Bronchial epithelial cell (primary cell): ENCODE measurements around the gene FCHO2. TPM values are rescaled to one million over a fixed set of nuclear protein-coding genes. Genes with fewer than 3 reads are reported as not detected.

Experiments
- DNase-seq: peaks from one replicate; pipeline ENCODE4 v3.0.0-alpha.2; 2010; ENCODE audit warnings: low read depth
- FAIRE-seq: peaks from 2 replicates; lab custom pipeline; 2011; peaks lifted over from hg19 to GRCh38; lab: Jason Lieb, UNC
- H3K27me3 ChIP-seq: 2 replicates; pipeline ENCODE4 v1.5.1; 2011; ENCODE audit warnings: low read length; ENCODE audit not compliant: control insufficient read depth, insufficient read depth
- H3K36me3 ChIP-seq: 2 replicates; pipeline ENCODE4 v1.5.1; 2011; ENCODE audit warnings: low read length; ENCODE audit not compliant: control insufficient read depth, insufficient read depth
- H3K4me3 ChIP-seq: 2 replicates; pipeline ENCODE4 v1.5.1; 2011; ENCODE audit warnings: mild to moderate bottlenecking, low read depth, low read length, control low read depth
- CTCF ChIP-seq: IDR thresholded peaks from 2 replicates; pipeline ENCODE4 v1.5.1; 2011; ENCODE audit warnings: mild to moderate bottlenecking, moderate library complexity, low read length, control low read depth, inconsistent platforms; ENCODE audit not compliant: insufficient read depth, severe bottlenecking
- total RNA-seq: library from RNA; depleted of rRNA; stranded (reverse); fragments of >200 nt; gene quantifications from 2 replicates; pipeline ENCODE4 v1.2.1, GENCODE V29; 2014

FCHO2 gene
- total RNA-seq, 1 donor from 2014 or later: 10.5 TPM

- FAIRE-seq (no peak), DNase-seq (no peak)
- no peaks in the 10 kb centered on the region for H3K27me3 ChIP-seq
- no peak for TF ChIP-seq CTCF
- H3K4me3 ChIP-seq: no peak overlapping the region
- no peaks in the 10 kb centered on the region for H3K36me3 ChIP-seq
Observed at GRCh38 chr5:73130811-73131210, 175.0 kb downstream of the FCHO2 start.

GRCh38 chr5:73131711-73132425 is 176.0 kb downstream of the FCHO2 start:
- H3K27me3 ChIP-seq: no peaks in the 10 kb centered on the region
- FAIRE-seq: no peak
- DNase-seq: no peak
- H3K4me3 ChIP-seq: no peak overlapping the region
- no peak for TF ChIP-seq CTCF
- H3K36me3 ChIP-seq: no peaks in the 10 kb centered on the region

- DNase-seq (no peak), FAIRE-seq (no peak)
- H3K4me3 ChIP-seq: no peak overlapping the region
- no peaks in the 10 kb centered on the region for H3K27me3 ChIP-seq
- H3K36me3 ChIP-seq: no peaks in the 10 kb centered on the region
- TF ChIP-seq CTCF: no peak
Observed at GRCh38 chr5:73132759-73133158, 176.9 kb downstream of the FCHO2 start.

- DNase-seq (no peak), FAIRE-seq (no peak)
- Histone ChIP-seq H3K36me3 (no peaks in the 10 kb centered on the region), H3K27me3 (no peaks in the 10 kb centered on the region), H3K4me3 (no peak overlapping the region)
- TF ChIP-seq CTCF: no peak
Observed at GRCh38 chr5:73135021-73135420, 179.2 kb downstream of the FCHO2 start.

- H3K36me3 ChIP-seq: no peaks in the 10 kb centered on the region
- TF ChIP-seq CTCF: no peak
- DNase-seq (no peak), FAIRE-seq (no peak)
- no peaks in the 10 kb centered on the region for H3K27me3 ChIP-seq
- H3K4me3 ChIP-seq: no peak overlapping the region
Observed at GRCh38 chr5:73135429-73136054, 179.7 kb downstream of the FCHO2 start.
